ENCODE measurements around the gene AHCYL1. TPM values are rescaled to one million over a fixed set of nuclear protein-coding genes. Genes with fewer than 3 reads are reported as not detected.

Gene AHCYL1
- total and polyA plus RNA-seq, 2 of the 8 experiments (the other 6 are each of a cell fraction or from before 2014, with no cell fraction given) = 64.5 to 95.9 TPM

GRCh38 chr1:109990302-109990653 is 5.7 kb downstream of the AHCYL1 start (continued):
- TF ChIP-seq EP300 (IDR thresholded peaks at IDR 0.05; ENCODE audit: borderline replicate concordance in 1 of 2, low read depth in 2 of 2, low read length in 2 of 2) = no peak
- TF ChIP-seq HDAC6 (IDR thresholded peaks at IDR 0.05; ENCODE audit: low read depth, low read length) = no peak

All from H1 (cell line).